Effector CD8-positive, alpha-beta T cell (primary cell): Measurements from ENCODE around the gene WNK2.
"Not testable (repeated sequence)": the region's sequence is repeated elsewhere in the genome, so short reads cannot be mapped to it uniquely, and the experiment has no call there.

Experiments used
- DNase-seq: peaks from one replicate; lab custom pipeline; 2025; lab: John Stamatoyannopoulos, UW

The WNK2 gene

GRCh38 chr9:93338196-93338595 lies 154.3 kb downstream of the WNK2 start:
- DNase-seq: not testable (repeated sequence)

- no peak for DNase-seq
Observed at GRCh38 chr9:93340091-93340490, 156.2 kb downstream of the WNK2 start.

- not testable (repeated sequence) for DNase-seq
Observed at GRCh38 chr9:93341820-93342219, 157.9 kb downstream of the WNK2 start.

- not testable (repeated sequence) for DNase-seq
Observed at GRCh38 chr9:93342428-93342827, 158.5 kb downstream of the WNK2 start.

GRCh38 chr9:93343663-93344062 lies 159.7 kb downstream of the WNK2 start:
- DNase-seq: no peak

- DNase-seq: no peak
Observed at GRCh38 chr9:93345643-93346230, 161.8 kb downstream of the WNK2 start.

- no peak for DNase-seq
Observed at GRCh38 chr9:93346231-93347112, 162.5 kb downstream of the WNK2 start.

- DNase-seq: not testable (repeated sequence)
Observed at GRCh38 chr9:93347371-93347975, 163.5 kb downstream of the WNK2 start.

GRCh38 chr9:93353413-93354310 lies 169.7 kb downstream of the WNK2 start:
- not testable (repeated sequence) for DNase-seq

- DNase-seq: no peak
Observed at GRCh38 chr9:93354451-93354850, 170.5 kb downstream of the WNK2 start.

GRCh38 chr9:93355827-93356226 lies 171.9 kb downstream of the WNK2 start:
- no peak for DNase-seq

GRCh38 chr9:93357649-93358048 lies 173.7 kb downstream of the WNK2 start:
- no peak for DNase-seq

GRCh38 chr9:93359907-93360306 lies 176.0 kb downstream of the WNK2 start:
- not testable (repeated sequence) for DNase-seq

- no peak for DNase-seq
Observed at GRCh38 chr9:93361995-93362394, 178.1 kb downstream of the WNK2 start.

GRCh38 chr9:93364734-93365426 lies 180.9 kb downstream of the WNK2 start:
- no peak for DNase-seq

- no peak for DNase-seq
Observed at GRCh38 chr9:93365427-93366118, 181.6 kb downstream of the WNK2 start.

- DNase-seq: no peak
Observed at GRCh38 chr9:93366119-93366447, 182.1 kb downstream of the WNK2 start.

- not testable (repeated sequence) for DNase-seq
Observed at GRCh38 chr9:93366486-93366885, 182.5 kb downstream of the WNK2 start.

GRCh38 chr9:93368437-93368836 lies 184.5 kb downstream of the WNK2 start:
- DNase-seq: no peak

- no peak for DNase-seq
Observed at GRCh38 chr9:93369686-93370085, 185.7 kb downstream of the WNK2 start.
